Kidney glomerular epithelial cell (primary cell): Measurements from ENCODE around the gene FSIP1.
"Not testable (repeated sequence)": the region's sequence is repeated elsewhere in the genome, so short reads cannot be mapped to it uniquely, and the experiment has no call there.

ENCODE experiments used
- DNase-seq: peaks from one replicate; lab custom pipeline; 2025; lab: John Stamatoyannopoulos, UW

The FSIP1 gene

GRCh38 chr15:39782441-39783138 lies at the start of gene FSIP1:
TSS of gene FSIP1 (minus strand) at chr15:39782841. CDS start at chr15:39776524, 6,317 bp downstream.
- DNase-seq, result peak; percentile 91

- no peak for DNase-seq
Measured at GRCh38 chr15:39830166-39830565, 47.5 kb upstream of the FSIP1 start.

GRCh38 chr15:39828374-39828931 lies 45.8 kb upstream of the FSIP1 start:
- no peak for DNase-seq

GRCh38 chr15:39826975-39827374 lies 44.3 kb upstream of the FSIP1 start:
- DNase-seq, result no peak

GRCh38 chr15:39823634-39824033 lies 41.0 kb upstream of the FSIP1 start:
- DNase-seq, result no peak

- no peak for DNase-seq
Measured at GRCh38 chr15:39820050-39820602, 37.5 kb upstream of the FSIP1 start.

GRCh38 chr15:39819533-39819932 lies 36.9 kb upstream of the FSIP1 start:
- DNase-seq, result no peak

- DNase-seq, result no peak
Measured at GRCh38 chr15:39817892-39818291, 35.3 kb upstream of the FSIP1 start.

GRCh38 chr15:39814489-39814888 lies 31.8 kb upstream of the FSIP1 start:
- peak; percentile 53 for DNase-seq

GRCh38 chr15:39812651-39813050 lies 30.0 kb upstream of the FSIP1 start:
- not testable (repeated sequence) for DNase-seq

- no peak for DNase-seq
Measured at GRCh38 chr15:39808909-39809308, 26.3 kb upstream of the FSIP1 start.

- DNase-seq, result no peak
Measured at GRCh38 chr15:39807791-39808190, 25.1 kb upstream of the FSIP1 start.

- no peak for DNase-seq
Measured at GRCh38 chr15:39804026-39804425, 21.4 kb upstream of the FSIP1 start.

- DNase-seq, result no peak
Measured at GRCh38 chr15:39803016-39803415, 20.4 kb upstream of the FSIP1 start.

- no peak for DNase-seq
Measured at GRCh38 chr15:39801641-39802309, 19.1 kb upstream of the FSIP1 start.

- DNase-seq, result no peak
Measured at GRCh38 chr15:39799552-39800011, 16.9 kb upstream of the FSIP1 start.

GRCh38 chr15:39798382-39798781 lies 15.7 kb upstream of the FSIP1 start:
- no peak for DNase-seq

- no peak for DNase-seq
Measured at GRCh38 chr15:39797407-39797806, 14.8 kb upstream of the FSIP1 start.

- no peak for DNase-seq
Measured at GRCh38 chr15:39796601-39797000, 14.0 kb upstream of the FSIP1 start.

- no peak for DNase-seq
Measured at GRCh38 chr15:39795486-39795885, 12.8 kb upstream of the FSIP1 start.

- no peak for DNase-seq
Measured at GRCh38 chr15:39794954-39795353, 12.3 kb upstream of the FSIP1 start.

- DNase-seq, result no peak
Measured at GRCh38 chr15:39793923-39794322, 11.3 kb upstream of the FSIP1 start.

GRCh38 chr15:39792844-39793335 lies 10.2 kb upstream of the FSIP1 start:
- DNase-seq, result no peak
